ENCODE data around the gene IRX4. TPM values are rescaled to one million over a fixed set of nuclear protein-coding genes. Genes with fewer than 3 reads are reported as not detected.

The IRX4 gene
- total RNA-seq, 2 donors from 2014 or later = not detected

DNA sequence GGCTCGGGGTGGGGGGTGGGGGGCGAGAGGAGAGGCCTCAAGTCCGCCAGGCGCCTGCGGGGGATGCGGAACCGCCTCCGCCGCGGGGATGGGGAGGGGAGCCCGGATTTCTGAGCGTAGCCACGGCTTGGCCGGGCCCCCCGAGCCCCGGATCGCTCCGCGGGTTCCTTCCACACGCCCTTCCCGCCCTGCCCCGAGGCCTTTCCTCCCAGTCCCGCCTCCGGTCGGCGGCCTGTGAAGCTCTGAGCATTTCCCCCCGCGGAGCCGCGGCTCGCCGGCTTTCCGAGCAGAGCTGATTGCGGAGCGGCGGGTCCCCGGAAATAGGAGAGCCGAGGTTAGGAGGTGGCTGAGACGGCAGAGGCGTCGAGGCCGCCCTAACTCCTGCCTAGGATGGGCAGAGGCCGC, 6.1 kb downstream of the IRX4 start:
- intact Hi-C loops (cut with DNase I) = no loop called here
- H3K9me3 ChIP-seq = no peaks in the 10 kb centered on the region
- H3K4me3 ChIP-seq = no peak overlapping the region
- DNase-seq (no peak), ATAC-seq (no peak)
- TF ChIP-seq POLR2A (IDR thresholded peaks at IDR 0.05) = no peak
- TF ChIP-seq, protein P1, sequence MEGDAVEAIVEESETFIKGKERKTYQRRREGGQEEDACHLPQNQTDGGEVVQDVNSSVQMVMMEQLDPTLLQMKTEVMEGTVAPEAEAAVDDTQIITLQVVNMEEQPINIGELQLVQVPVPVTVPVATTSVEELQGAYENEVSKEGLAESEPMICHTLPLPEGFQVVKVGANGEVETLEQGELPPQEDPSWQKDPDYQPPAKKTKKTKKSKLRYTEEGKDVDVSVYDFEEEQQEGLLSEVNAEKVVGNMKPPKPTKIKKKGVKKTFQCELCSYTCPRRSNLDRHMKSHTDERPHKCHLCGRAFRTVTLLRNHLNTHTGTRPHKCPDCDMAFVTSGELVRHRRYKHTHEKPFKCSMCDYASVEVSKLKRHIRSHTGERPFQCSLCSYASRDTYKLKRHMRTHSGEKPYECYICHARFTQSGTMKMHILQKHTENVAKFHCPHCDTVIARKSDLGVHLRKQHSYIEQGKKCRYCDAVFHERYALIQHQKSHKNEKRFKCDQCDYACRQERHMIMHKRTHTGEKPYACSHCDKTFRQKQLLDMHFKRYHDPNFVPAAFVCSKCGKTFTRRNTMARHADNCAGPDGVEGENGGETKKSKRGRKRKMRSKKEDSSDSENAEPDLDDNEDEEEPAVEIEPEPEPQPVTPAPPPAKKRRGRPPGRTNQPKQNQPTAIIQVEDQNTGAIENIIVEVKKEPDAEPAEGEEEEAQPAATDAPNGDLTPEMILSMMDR (IDR thresholded peaks at IDR 0.05) = no peak
- H3K27me3 ChIP-seq = peaks cover 0 to 34% of the 10 kb centered on the region in 2 donors
- 2 to 9% methylated on average over 10 to 42 of the region's 43 CpGs for WGBS, 2 donors
- H3K27ac ChIP-seq = no peak overlapping the region
- peaks cover 15% of the 10 kb centered on the region for H3K4me1 ChIP-seq
- no peaks in the 10 kb centered on the region for H3K36me3 ChIP-seq (replicated peaks in 1 of 2; ENCODE audit: insufficient read depth in 1 of 2, low read depth in 2 of 2)

- no peaks in the 10 kb centered on the region for H3K9me3 ChIP-seq
- H3K4me1 ChIP-seq = peaks cover 15% of the 10 kb centered on the region
- no peaks in the 10 kb centered on the region for H3K36me3 ChIP-seq (replicated peaks in 1 of 2; ENCODE audit: insufficient read depth in 1 of 2, low read depth in 2 of 2)
- WGBS, 2 donors = 2 to 4% methylated on average over 28 to 60 of the region's 61 CpGs
- ATAC-seq = no peak
- TF ChIP-seq, protein P1 (IDR thresholded peaks at IDR 0.05) = no peak
- TF ChIP-seq POLR2A (IDR thresholded peaks at IDR 0.05) = no peak
- H3K4me3 ChIP-seq = no peak overlapping the region
- DNase-seq = no peak
- H3K27me3 ChIP-seq = peaks cover 0 to 30% of the 10 kb centered on the region in 2 donors
- H3K27ac ChIP-seq = no peak overlapping the region
- intact Hi-C loops (cut with DNase I) = no loop called here
Measured at GRCh38 chr5:1875843-1876659, 6.7 kb downstream of the IRX4 start.

DNA sequence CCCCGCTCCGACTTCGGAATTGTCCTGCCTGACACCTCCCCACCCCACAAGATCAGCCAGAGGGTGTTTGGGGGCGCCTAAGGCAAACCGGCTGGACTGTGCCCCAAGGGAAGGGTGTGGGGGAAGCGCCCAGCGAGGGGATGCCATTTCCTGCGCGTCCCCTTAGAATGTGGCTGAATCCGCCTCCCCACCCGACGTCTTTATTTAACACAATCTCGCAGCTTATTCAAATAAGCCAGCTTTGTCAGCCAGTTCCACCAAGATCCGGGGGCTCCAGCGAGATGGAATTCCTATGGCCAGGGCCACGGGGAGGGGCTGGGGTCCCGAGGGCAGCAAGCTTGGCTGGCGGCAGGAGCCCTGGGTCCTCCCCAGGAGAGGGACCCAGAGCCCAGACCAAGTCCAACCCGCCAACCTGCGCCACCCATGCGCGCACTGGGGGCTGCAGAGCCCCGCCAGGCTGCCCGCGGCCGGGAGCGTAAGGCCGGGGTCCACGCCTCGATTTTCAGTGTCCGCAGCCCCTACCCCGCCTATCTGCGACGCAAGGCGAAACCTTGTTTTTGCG, 7.4 kb downstream of the IRX4 start:
- intact Hi-C loops (cut with DNase I) = no loop called here
- DNase-seq = no peak
- Histone ChIP-seq H3K27me3 (peaks cover 0 to 26% of the 10 kb centered on the region in 2 donors), H3K36me3 (replicated peaks in 1 of 2; ENCODE audit: insufficient read depth in 1 of 2, low read depth in 2 of 2) (no peaks in the 10 kb centered on the region), H3K9me3 (no peaks in the 10 kb centered on the region), H3K4me1 (peaks cover 15% of the 10 kb centered on the region), H3K27ac (no peak overlapping the region), H3K4me3 (no peak overlapping the region)
- ATAC-seq = no peak
- TF ChIP-seq POLR2A (IDR thresholded peaks at IDR 0.05) = no peak
- TF ChIP-seq, protein P1 (IDR thresholded peaks at IDR 0.05) = no peak
- 2 to 3% methylated on average over 6 to 36 of the region's 36 CpGs for WGBS, 2 donors

DNA sequence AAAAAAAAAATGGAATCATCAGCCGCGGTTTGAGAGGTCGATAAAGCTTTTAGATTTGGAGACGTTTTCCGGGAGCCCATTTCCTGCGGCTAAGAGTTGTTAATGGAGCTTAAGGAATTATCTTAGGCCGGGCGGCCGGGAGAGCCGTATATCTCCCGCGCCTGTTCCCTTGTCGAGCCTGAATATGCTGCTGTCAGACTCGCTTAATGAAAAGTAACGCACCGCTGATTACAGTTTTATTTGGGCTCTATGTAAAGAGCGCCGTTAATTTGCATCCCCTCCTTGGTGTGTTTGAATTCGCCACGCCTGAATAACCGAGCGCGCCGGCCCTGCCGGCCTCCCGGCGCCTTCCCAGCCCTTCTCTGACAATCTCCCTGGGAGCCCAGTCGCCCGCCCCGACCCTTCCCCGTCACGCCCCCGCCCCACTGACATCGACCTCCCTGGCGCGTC, 7.9 kb downstream of the IRX4 start:
- intact Hi-C loops (cut with DNase I) = no loop called here
- WGBS, 2 donors = 2 to 3% methylated on average over 31 to 36 of the region's 36 CpGs
- no peak for ATAC-seq
- Histone ChIP-seq H3K4me1 (peaks cover 15% of the 10 kb centered on the region), H3K4me3 (no peak overlapping the region), H3K27ac (no peak overlapping the region), H3K27me3 (peaks cover 0 to 20% of the 10 kb centered on the region in 2 donors), H3K36me3 (replicated peaks in 1 of 2; ENCODE audit: insufficient read depth in 1 of 2, low read depth in 2 of 2) (no peaks in the 10 kb centered on the region), H3K9me3 (no peaks in the 10 kb centered on the region)
- no peak for DNase-seq
- TF ChIP-seq POLR2A (IDR thresholded peaks at IDR 0.05) = no peak
- TF ChIP-seq, protein P1 (IDR thresholded peaks at IDR 0.05) = no peak
